Ovary (tissue), 9 donors: Measurements from ENCODE around the gene GK. TPM values are rescaled to one million over a fixed set of nuclear protein-coding genes. Genes with fewer than 3 reads are reported as not detected.

Source experiments
- DNase-seq, 5 donors: peaks; one replicate each; pipeline ENCODE4 v3.0.0-alpha.2; 2019 to 2020
- H3K27ac ChIP-seq, 2 donors: fragments of 200-600 bp; one replicate each; pipeline versions ENCODE4 v1.5.1 to v1.8.0; 2019 to 2022
- H3K27me3 ChIP-seq: fragments of 200-600 bp; one replicate; pipeline ENCODE4 v1.8.0; 2022
- H3K36me3 ChIP-seq: fragments of 200-600 bp; sonication (generic); one replicate; pipeline ENCODE4 v1.5.1; 2019
- H3K4me1 ChIP-seq: one replicate; pipeline ENCODE4 v1.8.1; 2013; ENCODE audit warnings: mild to moderate bottlenecking, moderate library complexity; ENCODE audit not compliant: insufficient read depth
- H3K4me3 ChIP-seq: fragments of 200-600 bp; sonication (generic); one replicate; pipeline ENCODE4 v1.5.1; 2017
- H3K9me3 ChIP-seq, 2 donors: fragments of 200-600 bp in 1 of 2; sonication (generic) in 1 of 2; one replicate each; pipeline versions ENCODE4 v1.5.1 to v1.8.1; 2013 to 2019; ENCODE audit warnings: mild to moderate bottlenecking in 1 of 2, moderate library complexity in 1 of 2
- EP300 ChIP-seq: sonication (generic); formaldehyde crosslinking; IDR thresholded peaks from one replicate; pipeline ENCODE4 v1.6.1; 2017; ENCODE audit warnings: antibody characterized with exemption
- POLR2A ChIP-seq: fragments of 450-650 bp; IDR thresholded peaks from one replicate; pipeline ENCODE4 v1.6.1; 2017; ENCODE audit warnings: antibody characterized with exemption, mild to moderate bottlenecking, moderate library complexity
- WGBS, 3 donors: extraction: QIAGEN DNeasy Blood & Tissue Kit in 1 of 3; methylation state at CpG; one replicate each; pipeline versions ENCODE4 v1.1.5 to v1.1.7; 2013 to 2017; 5-methylcytosine and 5-hydroxymethylcytosine counted together
- intact Hi-C, 4 donors: fragments of 100-400 bp; cut with DNase I; formaldehyde crosslinking; loops; one replicate each; pipeline versions ENCODE4 v1.11.0 to v1.15.1; 2022 to 2023
- polyA plus RNA-seq, 2 donors: library from polyadenylated mRNA; stranded (reverse); fragments of 200-250 nt in 1 of 2; fragments of 350-450 nt in 1 of 2; fragmentation: Illumina TruSeq in 1 of 2; extraction: RNeasy Lipid Tissue Mini Kit (QIAGEN cat#74804) in 1 of 2; gene quantifications; one replicate each; pipeline ENCODE4 v1.2.3, GENCODE V29; 2013 to 2014
- total RNA-seq, 7 donors: library from RNA; depleted of rRNA in 2 of 7; stranded (reverse); fragments of >200 nt in 2 of 7; fragmentation: NEBNext Ultra II Directional in 3 of 7; extraction: Animal tissue kit (Norgen Biotek cat#: 25700) in 3 of 7; gene quantifications; one replicate each; pipeline versions ENCODE4 v1.1.0 to v1.2.4, GENCODE V29; 2016 to 2023
- TF ChIP-seq, protein P1 (sequence below), 3 donors: fragments of 450-650 bp in 2 of 3; fragments of 200-600 bp in 1 of 3; IDR thresholded peaks; one replicate each; pipeline versions ENCODE4 v1.5.1 to v1.8.0; 2016 to 2022; ENCODE audit warnings: antibody characterized with exemption in 3 of 3, mild to moderate bottlenecking in 1 of 3
- donor health status: DM: no; HTN: no; CAD: no; lungs with moderate emphysema.
- donor health status: DM: no; HTN: no; CAD: no.
- donor health status: Bipolar disorder and iron deficiency.
- donor health status: DM: yes; HTN: yes; CAD: no.
- donor health status: DM: no; HTN: no; CAD: no.
- donor health status: DM: yes; HTN: yes; CAD: no.

The GK gene
- total and polyA plus RNA-seq, 9 donors: 2.1 to 6.7 (median 5.3) TPM

GRCh38 chrX:30712214-30712613, 59.0 kb downstream of the GK start:
- intact Hi-C loops: no loop called here
- no peak for TF ChIP-seq EP300
- Histone ChIP-seq H3K27me3 (no peaks in the 10 kb centered on the region), H3K4me3 (no peak overlapping the region), H3K9me3 (no peaks in the 10 kb centered on the region), H3K27ac (no peak overlapping the region), H3K36me3 (no peaks in the 10 kb centered on the region), H3K4me1 (no peaks in the 10 kb centered on the region)
- DNase-seq: no peak
- 75 to 77% (median 76%) methylated on average over 1 of the region's 1 CpG for WGBS, 3 donors

DNA sequence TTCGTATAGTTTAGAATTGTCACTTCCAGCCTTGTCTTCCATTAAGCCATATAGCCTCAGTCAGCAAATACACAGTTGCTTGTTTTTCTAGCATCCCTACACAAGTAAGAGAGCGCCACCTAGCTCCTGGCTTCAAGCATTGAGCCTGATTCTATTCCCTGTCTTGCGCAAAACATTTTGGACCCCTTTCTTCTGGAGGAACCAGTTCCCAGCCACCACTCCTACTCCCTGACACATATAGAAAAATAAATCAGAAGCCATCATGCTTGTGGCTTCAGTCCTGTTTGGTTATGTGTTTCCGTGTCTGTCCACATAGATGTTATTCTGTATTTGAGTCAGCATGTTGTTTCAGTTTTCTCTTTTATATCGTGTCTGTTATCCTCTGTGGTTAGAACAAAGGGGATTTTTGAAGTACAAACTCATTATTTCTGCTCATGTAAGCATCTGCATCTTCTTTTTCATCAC, 59.9 kb downstream of the GK start:
- no peak overlapping the region for H3K27ac ChIP-seq
- intact Hi-C loops: no loop called here
- no peaks in the 10 kb centered on the region for H3K9me3 ChIP-seq
- no peaks in the 10 kb centered on the region for H3K27me3 ChIP-seq
- peak in 3 of 5 donors; percentile 14 to 25 (median 23) for DNase-seq
- no peaks in the 10 kb centered on the region for H3K4me1 ChIP-seq
- WGBS, 3 donors: 47 to 51% (median 49%) methylated on average over 5 of the region's 5 CpGs
- no peak overlapping the region for H3K4me3 ChIP-seq
- TF ChIP-seq, protein P1, sequence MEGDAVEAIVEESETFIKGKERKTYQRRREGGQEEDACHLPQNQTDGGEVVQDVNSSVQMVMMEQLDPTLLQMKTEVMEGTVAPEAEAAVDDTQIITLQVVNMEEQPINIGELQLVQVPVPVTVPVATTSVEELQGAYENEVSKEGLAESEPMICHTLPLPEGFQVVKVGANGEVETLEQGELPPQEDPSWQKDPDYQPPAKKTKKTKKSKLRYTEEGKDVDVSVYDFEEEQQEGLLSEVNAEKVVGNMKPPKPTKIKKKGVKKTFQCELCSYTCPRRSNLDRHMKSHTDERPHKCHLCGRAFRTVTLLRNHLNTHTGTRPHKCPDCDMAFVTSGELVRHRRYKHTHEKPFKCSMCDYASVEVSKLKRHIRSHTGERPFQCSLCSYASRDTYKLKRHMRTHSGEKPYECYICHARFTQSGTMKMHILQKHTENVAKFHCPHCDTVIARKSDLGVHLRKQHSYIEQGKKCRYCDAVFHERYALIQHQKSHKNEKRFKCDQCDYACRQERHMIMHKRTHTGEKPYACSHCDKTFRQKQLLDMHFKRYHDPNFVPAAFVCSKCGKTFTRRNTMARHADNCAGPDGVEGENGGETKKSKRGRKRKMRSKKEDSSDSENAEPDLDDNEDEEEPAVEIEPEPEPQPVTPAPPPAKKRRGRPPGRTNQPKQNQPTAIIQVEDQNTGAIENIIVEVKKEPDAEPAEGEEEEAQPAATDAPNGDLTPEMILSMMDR (IDR thresholded peaks at IDR 0.05): no peak
- TF ChIP-seq POLR2A: no peak
- TF ChIP-seq EP300: no peak
- H3K36me3 ChIP-seq: no peaks in the 10 kb centered on the region

- no peak for DNase-seq
- intact Hi-C loops: no loop called here
- WGBS, 3 donors: 85 to 95% (median 87%) methylated on average over 1 of the region's 1 CpG
- TF ChIP-seq EP300 (no peak), POLR2A (no peak)
- TF ChIP-seq, protein P1 (IDR thresholded peaks at IDR 0.05): no peak
- H3K9me3 ChIP-seq: no peaks in the 10 kb centered on the region
- no peaks in the 10 kb centered on the region for H3K4me1 ChIP-seq
- H3K27ac ChIP-seq: no peak overlapping the region
- H3K36me3 ChIP-seq: no peaks in the 10 kb centered on the region
- no peak overlapping the region for H3K4me3 ChIP-seq
- no peaks in the 10 kb centered on the region for H3K27me3 ChIP-seq
Observed at GRCh38 chrX:30714138-30714537, 60.9 kb downstream of the GK start.

GRCh38 chrX:30715976-30716375, 62.8 kb downstream of the GK start:
- Histone ChIP-seq H3K9me3 (no peaks in the 10 kb centered on the region), H3K36me3 (no peaks in the 10 kb centered on the region), H3K4me3 (no peak overlapping the region), H3K27me3 (no peaks in the 10 kb centered on the region), H3K27ac (no peak overlapping the region), H3K4me1 (no peaks in the 10 kb centered on the region)
- TF ChIP-seq, protein P1 (IDR thresholded peaks at IDR 0.05): no peak
- TF ChIP-seq EP300: no peak
- TF ChIP-seq POLR2A: no peak
- intact Hi-C loops: no loop called here
- no peak for DNase-seq
- WGBS, 3 donors: 53 to 63% (median 56%) methylated on average over 2 of the region's 2 CpGs

- intact Hi-C loops: no loop called here
- H3K27ac ChIP-seq: no peak overlapping the region
- no peaks in the 10 kb centered on the region for H3K27me3 ChIP-seq
- DNase-seq: no peak
- H3K4me3 ChIP-seq: no peak overlapping the region
- no peaks in the 10 kb centered on the region for H3K36me3 ChIP-seq
- H3K4me1 ChIP-seq: no peaks in the 10 kb centered on the region
- H3K9me3 ChIP-seq: no peaks in the 10 kb centered on the region
- TF ChIP-seq, protein P1 (IDR thresholded peaks at IDR 0.05): no peak
- WGBS, 3 donors: 64 to 71% (median 70%) methylated on average over 17 of the region's 17 CpGs
Observed at GRCh38 chrX:30733852-30734660, 80.8 kb downstream of the GK start.
